LNCaP clone FGC (cell line): ENCODE measurements around the gene ADAMTSL2.

Experiments
- DNase-seq: peaks from one replicate; pipeline ENCODE4 v3.0.0-alpha.2; 2011; ENCODE audit warnings: low read depth
- H3K4me3 ChIP-seq: 2 replicates; pipeline ENCODE4 v1.5.1; 2011; ENCODE audit warnings: mild to moderate bottlenecking, low read depth, low read length, control low read depth
- CTCF ChIP-seq: IDR thresholded peaks from 2 replicates; pipeline ENCODE4 v1.5.1; 2012; ENCODE audit warnings: mild to moderate bottlenecking; ENCODE audit not compliant: control insufficient read depth, insufficient read depth; ENCODE audit errors: extremely low read depth

ADAMTSL2 gene

GRCh38 chr9:133566817-133567216 lies 32.3 kb downstream of the ADAMTSL2 start:
- DNase-seq, result no peak
- no peak overlapping the region for H3K4me3 ChIP-seq
- TF ChIP-seq CTCF, result no peak

- no peak for TF ChIP-seq CTCF
- DNase-seq, result no peak
- H3K4me3 ChIP-seq, result no peak overlapping the region
These were observed 33.7 kb downstream of the ADAMTSL2 start for GRCh38 chr9:133568186-133568585.

GRCh38 chr9:133569121-133569785 lies 34.7 kb downstream of the ADAMTSL2 start:
- H3K4me3 ChIP-seq, result no peak overlapping the region
- DNase-seq, result no peak
- TF ChIP-seq CTCF, result no peak

- H3K4me3 ChIP-seq, result no peak overlapping the region
- no peak for DNase-seq
- no peak for TF ChIP-seq CTCF
These were observed 35.6 kb downstream of the ADAMTSL2 start for GRCh38 chr9:133569891-133570690.

- H3K4me3 ChIP-seq, result no peak overlapping the region
- DNase-seq, result no peak
These were observed 36.2 kb downstream of the ADAMTSL2 start for GRCh38 chr9:133570691-133571080.

GRCh38 chr9:133571391-133571890 lies 36.9 kb downstream of the ADAMTSL2 start:
- no peak overlapping the region for H3K4me3 ChIP-seq
- no peak for TF ChIP-seq CTCF
- DNase-seq, result no peak

More at GRCh38 chr9:133570691-133571080, 36.2 kb downstream of the ADAMTSL2 start:
- no peak for TF ChIP-seq CTCF
